ENCODE results near the gene ENGASE. TPM values are rescaled to one million over a fixed set of nuclear protein-coding genes. Genes with fewer than 3 reads are reported as not detected.

The ENGASE gene
- total RNA-seq, 2 donors from 2014 or later, result 24.9 to 50.8 TPM

- no peak for DNase-seq
- 70 to 75% methylated on average over 5 of the region's 5 CpGs for WGBS, 2 donors
- ATAC-seq, result no peak
- Histone ChIP-seq H3K4me3 (no peak overlapping the region), H3K4me1 (no peaks in the 10 kb centered on the region), H3K36me3 (replicated peaks in 1 of 2; ENCODE audit: insufficient read depth in 1 of 2, low read depth in 2 of 2) (no peaks in the 10 kb centered on the region), H3K27me3 (no peaks in the 10 kb centered on the region), H3K27ac (no peak overlapping the region), H3K9me3 (no peaks in the 10 kb centered on the region)
- intact Hi-C loops (cut with DNase I), result no loop called here
- TF ChIP-seq POLR2A (IDR thresholded peaks at IDR 0.05) (no peak), CTCF (IDR thresholded peaks at IDR 0.05) (no peak)
Observed at GRCh38 chr17:79055197-79055596, 19.4 kb upstream of the ENGASE start.

- ATAC-seq, result no peak
- Histone ChIP-seq H3K4me3 (no peak overlapping the region), H3K27ac (no peak overlapping the region), H3K36me3 (replicated peaks in 1 of 2; ENCODE audit: insufficient read depth in 1 of 2, low read depth in 2 of 2) (no peaks in the 10 kb centered on the region), H3K9me3 (no peaks in the 10 kb centered on the region), H3K27me3 (no peaks in the 10 kb centered on the region), H3K4me1 (no peaks in the 10 kb centered on the region)
- 78 to 83% methylated on average over 10 of the region's 10 CpGs for WGBS, 2 donors
- intact Hi-C loops (cut with DNase I), result no loop called here
- no peak for TF ChIP-seq POLR2A (IDR thresholded peaks at IDR 0.05)
- no peak for TF ChIP-seq CTCF (IDR thresholded peaks at IDR 0.05)
- DNase-seq, result no peak
Observed at GRCh38 chr17:79057737-79058385, 16.8 kb upstream of the ENGASE start.

- Histone ChIP-seq H3K9me3 (no peaks in the 10 kb centered on the region), H3K27me3 (no peaks in the 10 kb centered on the region), H3K36me3 (replicated peaks in 1 of 2; ENCODE audit: insufficient read depth in 1 of 2, low read depth in 2 of 2) (no peaks in the 10 kb centered on the region), H3K4me1 (no peaks in the 10 kb centered on the region), H3K27ac (no peak overlapping the region), H3K4me3 (no peak overlapping the region)
- TF ChIP-seq CTCF (IDR thresholded peaks at IDR 0.05) (no peak), POLR2A (IDR thresholded peaks at IDR 0.05) (no peak)
- WGBS, 2 donors, result 83% methylated on average over 7 of the region's 7 CpGs
- DNase-seq (no peak), ATAC-seq (no peak)
- intact Hi-C loops (cut with DNase I), result no loop called here
Observed at GRCh38 chr17:79062691-79063090, 11.9 kb upstream of the ENGASE start.

GRCh38 chr17:79064026-79064425 is 10.6 kb upstream of the ENGASE start:
- no peak overlapping the region for H3K27ac ChIP-seq
- ATAC-seq, result no peak
- 62 to 65% methylated on average over 4 of the region's 4 CpGs for WGBS, 2 donors
- no peak overlapping the region for H3K4me3 ChIP-seq
- no peaks in the 10 kb centered on the region for H3K9me3 ChIP-seq
- H3K36me3 ChIP-seq (replicated peaks in 1 of 2; ENCODE audit: insufficient read depth in 1 of 2, low read depth in 2 of 2), result no peaks in the 10 kb centered on the region
- intact Hi-C loops (cut with DNase I), result no loop called here
- TF ChIP-seq POLR2A (IDR thresholded peaks at IDR 0.05) (no peak), CTCF (IDR thresholded peaks at IDR 0.05) (no peak)
- no peaks in the 10 kb centered on the region for H3K27me3 ChIP-seq
- DNase-seq, result no peak
- H3K4me1 ChIP-seq, result no peaks in the 10 kb centered on the region

DNA sequence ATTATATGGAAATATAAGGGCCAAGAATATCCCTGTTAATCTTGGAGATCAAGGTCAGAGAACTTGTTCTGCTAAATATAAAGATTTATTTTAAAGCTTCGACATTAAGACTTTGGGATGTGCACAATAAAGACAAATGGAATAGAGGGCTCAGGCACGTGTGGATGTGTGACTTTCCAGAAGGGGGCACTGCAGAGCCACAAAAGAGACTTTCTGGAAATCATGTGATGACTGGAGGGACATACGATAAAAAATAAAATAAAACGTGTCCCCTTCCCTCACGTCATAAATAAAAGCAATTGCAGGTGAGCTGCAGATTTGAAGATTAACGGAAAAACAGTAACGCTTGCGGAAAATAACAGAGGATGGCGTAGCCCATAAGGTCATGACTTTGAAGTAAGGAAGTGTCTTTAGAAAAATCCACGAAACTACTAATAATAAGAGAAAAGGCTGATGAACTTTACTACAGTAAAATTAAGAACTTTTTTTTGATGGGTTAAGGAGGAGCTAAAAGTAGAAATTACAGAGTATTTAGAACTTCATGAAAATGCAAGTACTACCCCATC is 9.4 kb upstream of the ENGASE start:
- intact Hi-C loops (cut with DNase I), result no loop called here
- H3K36me3 ChIP-seq (replicated peaks in 1 of 2; ENCODE audit: insufficient read depth in 1 of 2, low read depth in 2 of 2), result no peaks in the 10 kb centered on the region
- no peaks in the 10 kb centered on the region for H3K4me1 ChIP-seq
- TF ChIP-seq CTCF (IDR thresholded peaks at IDR 0.05), result peak in 6 of 7 experiments; percentile 31 to 69 (median 56)
- TF ChIP-seq POLR2A (IDR thresholded peaks at IDR 0.05), result no peak
- peak; percentile 56 for ATAC-seq
- peak in 3 of 4 donors; percentile 57 to 61 (median 61) for DNase-seq
- H3K9me3 ChIP-seq, result no peaks in the 10 kb centered on the region
- whole genome bisulfite sequencing, 2 donors, result 30 to 35% methylated on average over 10 of the region's 10 CpGs
- no peak overlapping the region for H3K4me3 ChIP-seq
- no peaks in the 10 kb centered on the region for H3K27me3 ChIP-seq
- H3K27ac ChIP-seq, result no peak overlapping the region

All from body of pancreas (tissue), 4 donors.